ENCODE data around the gene NYAP1. TPM values are rescaled to one million over a fixed set of nuclear protein-coding genes. Genes with fewer than 3 reads are reported as not detected.

The NYAP1 gene

DNA sequence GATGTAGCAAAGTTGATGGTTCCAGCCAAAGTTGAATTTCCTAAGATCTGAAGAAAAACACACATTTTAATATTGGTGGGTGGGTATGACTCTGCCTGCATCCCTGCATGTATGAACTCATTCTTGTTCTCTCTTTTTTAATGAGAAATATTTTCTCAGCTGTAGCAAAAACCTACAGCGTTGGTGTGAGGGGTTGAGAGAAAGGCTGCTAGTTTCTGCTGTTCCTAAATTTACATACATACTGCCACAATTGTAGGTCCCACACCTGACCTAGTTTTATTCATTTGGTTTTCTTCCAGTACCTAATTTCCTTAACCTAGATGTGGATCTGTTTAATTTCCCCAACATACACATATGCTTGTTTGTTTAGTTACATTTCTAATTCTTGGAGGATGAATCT is 59.9 kb downstream of the NYAP1 start:
- Histone ChIP-seq H3K4ac (ENCODE audit: low read depth in 1 of 2, low read length in 2 of 2) (no peak overlapping the region), H2BK15ac (ENCODE audit: low read depth, poor library complexity, severe bottlenecking) (no peak overlapping the region), H3K14ac (ENCODE audit: low read length in 2 of 2) (no peak overlapping the region), H4K8ac (ENCODE audit: low read length) (no peak overlapping the region), H2BK120ac (ENCODE audit: low read depth, low read length) (no peak overlapping the region), H3K4me2 (ENCODE audit: low read length, poor library complexity, severe bottlenecking) (no peak overlapping the region), H3K36me3 (ENCODE audit: control insufficient read depth in 1 of 2, insufficient read depth in 2 of 2, low read depth in 1 of 2, low read length in 2 of 2) (no peaks in the 10 kb centered on the region), H3K27me3 (ENCODE audit: control insufficient read depth in 1 of 2, insufficient read depth in 1 of 2, low read length in 2 of 2) (no peaks in the 10 kb centered on the region), H3K4me1 (ENCODE audit: control insufficient read depth, insufficient read depth, low read depth, low read length) (peaks cover 15% of the 10 kb centered on the region), H3K4me3 (ENCODE audit: insufficient read depth in 1 of 2, low read depth in 1 of 2, low read length in 2 of 2) (no peak overlapping the region), H3K79me1 (replicated peaks; ENCODE audit: low read length, poor library complexity, severe bottlenecking) (peaks cover 30% of the 10 kb centered on the region), H2AFZ (ENCODE audit: low read depth, low read length) (no peak overlapping the region), H2BK5ac (ENCODE audit: low read depth, low read length, poor library complexity, severe bottlenecking) (no peak overlapping the region), H3K9me3 (ENCODE audit: control insufficient read depth, low read length) (no peaks in the 10 kb centered on the region), H3K23ac (ENCODE audit: low read length in 2 of 2) (no peak overlapping the region), H2AK5ac (ENCODE audit: low read length, severe bottlenecking) (no peak overlapping the region), H4K91ac (ENCODE audit: low read length) (no peak overlapping the region), H3K18ac (ENCODE audit: low read depth in 1 of 2, low read length in 2 of 2) (no peak overlapping the region), H2BK12ac (ENCODE audit: low read length in 2 of 2) (no peak overlapping the region), H3K27ac (ENCODE audit: low read length, poor library complexity, severe bottlenecking) (no peak overlapping the region), H3K9ac (ENCODE audit: low read length) (no peak overlapping the region)
- WGBS = no CpG with 5 or more reads among the region's 1 CpG
- DNase-seq = no peak

DNA sequence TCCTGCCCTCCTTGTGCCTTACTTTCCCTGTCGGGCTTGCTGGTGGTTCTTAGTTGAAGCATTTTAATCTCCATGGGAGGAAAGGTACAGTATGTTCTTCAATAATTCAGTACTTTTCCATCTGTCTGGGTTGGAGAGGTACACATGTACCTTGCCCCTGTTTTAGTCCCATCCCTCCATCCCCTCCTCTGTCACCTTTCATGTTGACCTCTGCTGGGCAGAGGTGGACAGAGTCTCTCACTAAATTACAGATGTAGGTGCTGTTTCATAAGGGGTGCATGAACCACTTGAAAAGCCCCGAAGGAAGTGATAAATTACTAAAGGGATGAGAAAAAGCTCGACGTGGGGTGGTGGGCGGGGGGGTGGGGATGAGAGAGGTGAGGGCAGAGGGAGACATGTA is 60.7 kb downstream of the NYAP1 start:
- H3K4ac ChIP-seq (ENCODE audit: low read depth in 1 of 2, low read length in 2 of 2) = no peak overlapping the region
- 13% methylated on average over 4 of the region's 5 CpGs for WGBS
- peak overlapping the region; percentile 73 for H4K8ac ChIP-seq (ENCODE audit: low read length)
- H2AFZ ChIP-seq (ENCODE audit: low read depth, low read length) = no peak overlapping the region
- no peak overlapping the region for H3K14ac ChIP-seq (ENCODE audit: low read length in 2 of 2)
- no peak overlapping the region for H4K91ac ChIP-seq (ENCODE audit: low read length)
- H2BK12ac ChIP-seq (ENCODE audit: low read length in 2 of 2) = peak overlapping the region; percentile 56 to 89
- no peak overlapping the region for H2BK120ac ChIP-seq (ENCODE audit: low read depth, low read length)
- H3K4me2 ChIP-seq (ENCODE audit: low read length, poor library complexity, severe bottlenecking) = no peak overlapping the region
- H2BK5ac ChIP-seq (ENCODE audit: low read depth, low read length, poor library complexity, severe bottlenecking) = no peak overlapping the region
- peak overlapping the region; percentile 11 for H3K9ac ChIP-seq (ENCODE audit: low read length)
- H3K18ac ChIP-seq (ENCODE audit: low read depth in 1 of 2, low read length in 2 of 2) = no peak overlapping the region
- no peak overlapping the region for H3K23ac ChIP-seq (ENCODE audit: low read length in 2 of 2)
- no peaks in the 10 kb centered on the region for H3K27me3 ChIP-seq (ENCODE audit: control insufficient read depth in 1 of 2, insufficient read depth in 1 of 2, low read length in 2 of 2)
- DNase-seq = no peak
- no peak overlapping the region for H3K4me3 ChIP-seq (ENCODE audit: insufficient read depth in 1 of 2, low read depth in 1 of 2, low read length in 2 of 2)
- H3K27ac ChIP-seq (ENCODE audit: low read length, poor library complexity, severe bottlenecking) = no peak overlapping the region
- H3K9me3 ChIP-seq (ENCODE audit: control insufficient read depth, low read length) = no peaks in the 10 kb centered on the region
- H3K4me1 ChIP-seq (ENCODE audit: control insufficient read depth, insufficient read depth, low read depth, low read length) = peaks cover 13% of the 10 kb centered on the region
- peaks cover 34% of the 10 kb centered on the region for H3K79me1 ChIP-seq (replicated peaks; ENCODE audit: low read length, poor library complexity, severe bottlenecking)
- H2AK5ac ChIP-seq (ENCODE audit: low read length, severe bottlenecking) = peak overlapping the region; percentile 69
- no peak overlapping the region for H2BK15ac ChIP-seq (ENCODE audit: low read depth, poor library complexity, severe bottlenecking)
- peaks cover 2 to 4% of the 10 kb centered on the region in 2 experiments for H3K36me3 ChIP-seq (ENCODE audit: control insufficient read depth in 1 of 2, insufficient read depth in 2 of 2, low read depth in 1 of 2, low read length in 2 of 2)

Small RNAs within 50 kb of the gene (small RNA-seq; reads per million reads assigned to genes)
- gene RN7SL416P (ENCODE audit: low read depth) = not detected

Data from mesenchymal stem cell (in vitro differentiated cells and primary cell).